Suprapubic skin (tissue), 4 donors: ENCODE results near the gene CYTH3.
"Not testable (repeated sequence)": the region's sequence is repeated elsewhere in the genome, so short reads cannot be mapped to it uniquely, and the experiment has no call there.

Experiments
- CTCF ChIP-seq, 2 donors: fragments of 200-600 bp in 1 of 2; fragments of 450-650 bp in 1 of 2; sonication (generic) in 1 of 2; IDR thresholded peaks; one replicate each; pipeline ENCODE4 v1.5.1; 2016 to 2019; ENCODE audit warnings: antibody characterized with exemption in 2 of 2, mild to moderate bottlenecking in 1 of 2, moderate library complexity in 1 of 2
- EP300 ChIP-seq: sonication (generic); formaldehyde crosslinking; IDR thresholded peaks from one replicate; pipeline ENCODE4 v1.6.1; 2017; ENCODE audit warnings: antibody characterized with exemption
- POLR2AphosphoS5 ChIP-seq, 3 donors: sonication (generic); formaldehyde crosslinking; IDR thresholded peaks; one replicate each; pipeline ENCODE4 v1.6.1; 2017; ENCODE audit warnings: antibody characterized with exemption in 3 of 3

DNA sequence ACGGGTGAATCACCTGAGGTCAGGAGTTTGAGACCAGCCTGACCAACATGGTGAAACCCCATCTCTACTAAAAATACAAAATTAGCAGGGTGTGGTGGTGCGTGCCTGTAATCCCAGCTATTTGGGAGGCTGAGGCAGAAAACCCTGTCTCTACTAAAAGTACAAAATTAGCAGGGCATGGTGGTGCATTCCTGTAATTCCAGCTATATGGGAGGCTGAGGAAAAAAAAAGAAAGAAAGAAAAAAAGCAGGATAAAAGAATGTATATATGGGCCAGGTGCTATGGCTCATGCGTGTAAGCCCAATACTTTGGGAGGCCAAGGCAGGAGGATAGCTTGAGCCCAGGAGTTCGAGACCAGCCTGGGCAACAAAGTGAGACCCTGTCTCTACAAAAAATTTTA is 29.0 kb upstream of the CYTH3 start:
- TF ChIP-seq EP300; CTCF (IDR thresholded peaks at IDR 0.05); POLR2AphosphoS5 (IDR thresholded peaks at IDR 0.05): not testable (repeated sequence)
